Activated naive CD4-positive, alpha-beta T cell treated with anti-CD3 and anti-CD28 coated beads, Interleukin-2, amount 50 U/mL, for 24 hours (primary cell): Measurements from ENCODE around the gene RNF144A.

ENCODE experiments used
- H3K27ac Mint-ChIP-seq: one replicate; pipeline ENCODE4 v1.8.0; 2021; ENCODE audit warnings: mild to moderate bottlenecking, mixed read lengths
- H3K27me3 Mint-ChIP-seq: one replicate; pipeline ENCODE4 v1.8.0; 2021; ENCODE audit warnings: mixed read lengths
- H3K36me3 Mint-ChIP-seq: one replicate; pipeline ENCODE4 v1.8.0; 2021; ENCODE audit warnings: mixed read lengths
- H3K4me1 Mint-ChIP-seq: one replicate; pipeline ENCODE4 v1.8.0; 2021; ENCODE audit warnings: mixed read lengths
- H3K4me3 Mint-ChIP-seq: one replicate; pipeline ENCODE4 v1.8.0; 2021; ENCODE audit warnings: mild to moderate bottlenecking, mixed read lengths
- H3K9me3 Mint-ChIP-seq: one replicate; pipeline ENCODE4 v1.8.0; 2021; ENCODE audit warnings: mixed read lengths

Gene RNF144A

DNA sequence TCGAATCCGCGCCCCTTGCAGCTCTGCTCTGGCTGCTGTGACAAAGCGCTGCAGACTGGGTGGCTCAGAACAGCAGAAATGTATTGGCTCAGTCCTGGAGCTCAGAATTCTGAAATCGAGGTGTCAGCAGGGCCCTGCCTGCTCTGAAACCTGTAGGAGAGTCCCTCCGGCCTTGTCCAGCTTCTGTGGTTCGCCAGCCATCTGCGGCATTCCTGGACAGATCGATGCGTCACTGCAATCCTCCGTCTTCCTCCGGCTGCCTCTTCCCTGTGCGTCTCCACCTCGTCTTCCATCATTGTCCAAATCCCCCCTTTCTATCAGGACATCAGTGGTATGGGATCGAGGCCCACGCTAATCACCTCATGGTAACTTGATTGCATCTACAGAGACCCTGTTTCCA is 115.2 kb downstream of the RNF144A start:
- H3K27me3 Mint-ChIP-seq, result no peaks in the 10 kb centered on the region
- H3K4me3 Mint-ChIP-seq, result no peak overlapping the region
- H3K9me3 Mint-ChIP-seq, result no peaks in the 10 kb centered on the region
- H3K36me3 Mint-ChIP-seq, result peaks cover 16% of the 10 kb centered on the region
- H3K4me1 Mint-ChIP-seq, result peaks cover 17% of the 10 kb centered on the region
- H3K27ac Mint-ChIP-seq, result no peak overlapping the region

DNA sequence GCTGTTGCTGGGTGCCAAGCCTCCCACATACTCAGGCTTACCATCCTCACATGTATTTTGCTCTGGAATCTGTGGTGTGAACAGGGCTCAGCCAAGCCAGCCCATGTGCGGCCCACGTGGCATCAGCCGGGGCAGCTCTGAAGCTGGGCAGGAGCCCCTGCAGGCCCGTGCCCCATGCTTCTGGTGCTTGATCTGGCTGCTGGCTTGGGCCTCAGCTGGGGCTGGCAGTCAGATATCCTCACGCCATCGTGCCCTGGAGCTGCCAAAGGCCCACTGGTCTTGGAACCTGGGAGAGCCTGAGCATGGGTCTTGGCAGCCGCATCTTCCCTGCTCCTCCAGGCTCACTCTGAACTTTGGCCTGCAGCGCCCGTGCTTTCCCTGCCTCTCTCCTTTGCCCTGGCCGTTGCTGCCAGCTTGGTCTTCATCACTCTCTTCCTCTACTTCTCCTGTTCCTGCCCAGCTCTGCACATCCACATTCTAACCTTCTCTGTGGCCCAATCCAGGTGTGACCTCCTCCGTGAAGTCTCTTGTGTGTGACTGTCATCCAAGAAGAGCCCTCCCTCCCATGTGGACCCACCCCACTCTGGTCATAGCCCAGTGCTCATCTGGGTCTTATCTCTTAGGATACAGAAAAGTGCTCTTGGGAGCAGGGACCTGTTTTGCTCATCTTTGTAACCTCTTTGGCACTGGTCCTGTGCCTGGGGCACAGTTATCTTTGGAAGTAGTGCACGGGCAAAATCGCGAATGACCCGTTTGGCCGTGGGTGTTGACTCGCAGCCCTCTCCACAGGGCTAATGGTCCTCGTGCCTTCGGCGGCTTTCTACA is 116.1 kb downstream of the RNF144A start:
- no peak overlapping the region for H3K4me3 Mint-ChIP-seq
- peak overlapping the region; percentile 38 for H3K27ac Mint-ChIP-seq

DNA sequence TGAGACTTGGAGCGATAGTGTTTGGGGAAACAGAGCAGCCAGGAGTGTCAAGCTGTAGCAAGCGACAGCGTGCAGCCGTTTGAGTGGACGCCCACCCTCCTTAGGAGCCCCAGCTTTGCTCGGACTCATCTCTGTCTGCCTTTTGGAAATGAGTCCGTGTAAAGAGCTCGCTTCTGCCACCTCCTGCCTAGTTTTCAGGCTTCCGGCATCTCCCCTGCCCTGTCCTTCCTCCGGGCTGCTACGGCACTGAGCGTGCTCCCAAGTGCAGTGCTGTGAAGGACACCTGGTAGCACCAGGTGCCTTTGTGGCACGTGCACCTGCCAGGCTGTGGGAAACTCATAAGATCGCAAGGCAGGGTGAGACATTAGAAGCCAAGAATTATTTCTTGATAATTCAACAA is 117.1 kb downstream of the RNF144A start:
- no peaks in the 10 kb centered on the region for H3K27me3 Mint-ChIP-seq
- H3K9me3 Mint-ChIP-seq, result no peaks in the 10 kb centered on the region
- H3K4me1 Mint-ChIP-seq, result peaks cover 13% of the 10 kb centered on the region
- H3K27ac Mint-ChIP-seq, result no peak overlapping the region
- no peak overlapping the region for H3K4me3 Mint-ChIP-seq
- peaks cover 13% of the 10 kb centered on the region for H3K36me3 Mint-ChIP-seq

More for the DNA sequence above, 116.1 kb downstream of the RNF144A start:
- Mint-ChIP-seq H3K9me3 (no peaks in the 10 kb centered on the region), H3K27me3 (no peaks in the 10 kb centered on the region), H3K36me3 (peaks cover 16% of the 10 kb centered on the region), H3K4me1 (peaks cover 16% of the 10 kb centered on the region)

DNA sequence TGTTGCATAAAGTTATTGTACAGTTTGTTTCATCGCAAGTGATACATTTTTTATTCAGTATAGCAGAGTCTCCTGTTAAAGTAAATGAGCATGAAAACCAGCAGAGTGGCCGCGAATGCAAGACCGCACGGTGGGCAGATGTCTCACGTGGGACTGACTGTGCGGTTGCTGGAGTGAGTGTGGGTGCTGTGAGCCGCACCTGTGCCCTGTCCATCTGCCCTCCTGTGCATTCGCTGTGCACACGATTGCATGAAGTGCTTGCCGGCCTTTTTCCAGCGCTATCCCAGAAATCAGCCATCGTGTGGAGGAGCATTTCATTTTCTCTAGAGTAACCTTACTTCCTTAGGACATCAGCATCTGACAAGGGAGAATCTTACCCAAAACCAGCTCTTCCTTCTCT is 118.7 kb downstream of the RNF144A start:
- H3K4me1 Mint-ChIP-seq, result peaks cover 13% of the 10 kb centered on the region
- H3K9me3 Mint-ChIP-seq, result no peaks in the 10 kb centered on the region
- no peak overlapping the region for H3K4me3 Mint-ChIP-seq
- H3K36me3 Mint-ChIP-seq, result peaks cover 13% of the 10 kb centered on the region
- no peak overlapping the region for H3K27ac Mint-ChIP-seq
- no peaks in the 10 kb centered on the region for H3K27me3 Mint-ChIP-seq

DNA sequence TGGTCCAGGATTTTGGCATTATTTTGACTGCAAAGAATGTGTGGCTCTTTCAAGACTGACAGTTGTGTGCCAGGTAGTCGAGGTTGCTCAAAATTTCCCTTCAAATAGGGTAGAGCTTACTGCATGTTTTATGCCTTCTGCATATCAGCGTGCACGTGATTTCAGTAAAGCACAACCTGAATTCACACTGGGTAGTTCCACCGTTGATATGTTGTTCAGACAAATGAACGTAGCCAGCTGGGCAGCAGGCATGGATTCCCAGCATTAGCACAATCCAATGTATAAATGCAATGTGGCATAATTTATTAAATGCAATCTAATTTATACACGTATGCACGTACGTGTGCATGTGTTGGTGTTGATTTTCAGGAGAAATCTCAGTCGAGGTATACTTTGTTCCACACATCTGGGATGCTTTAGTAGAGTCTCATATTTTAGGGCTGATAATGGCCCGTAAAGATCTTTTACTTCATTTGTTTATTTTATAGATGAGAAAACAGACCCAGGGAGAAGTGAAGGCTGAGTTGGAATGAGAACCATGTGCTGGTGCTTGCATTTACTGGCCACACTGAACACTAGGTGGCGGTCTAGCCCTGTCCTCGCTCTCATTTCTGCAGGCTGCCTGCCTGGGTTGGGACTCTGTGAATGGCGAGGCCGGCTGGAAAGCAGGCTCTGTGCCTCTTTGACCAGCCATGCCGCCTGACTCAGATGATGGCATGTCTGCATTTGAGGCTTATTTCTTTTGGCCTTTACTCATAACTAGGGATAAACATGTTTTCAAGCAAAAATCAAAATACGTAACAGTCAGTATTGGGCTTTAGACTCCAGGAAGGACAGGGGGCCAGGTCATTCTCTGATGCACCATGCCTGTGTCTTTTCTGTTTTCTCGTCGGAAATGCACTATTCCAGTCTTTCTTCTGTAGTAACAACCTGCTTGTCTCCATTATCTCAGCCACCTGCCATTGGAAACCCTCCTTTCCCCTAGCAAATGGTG is 120.4 kb downstream of the RNF144A start:
- Mint-ChIP-seq H3K27me3 (no peaks in the 10 kb centered on the region), H3K27ac (peak overlapping the region; percentile 38), H3K9me3 (no peaks in the 10 kb centered on the region), H3K36me3 (peaks cover 11% of the 10 kb centered on the region), H3K4me3 (no peak overlapping the region), H3K4me1 (peaks cover under 1% of the 10 kb centered on the region)

DNA sequence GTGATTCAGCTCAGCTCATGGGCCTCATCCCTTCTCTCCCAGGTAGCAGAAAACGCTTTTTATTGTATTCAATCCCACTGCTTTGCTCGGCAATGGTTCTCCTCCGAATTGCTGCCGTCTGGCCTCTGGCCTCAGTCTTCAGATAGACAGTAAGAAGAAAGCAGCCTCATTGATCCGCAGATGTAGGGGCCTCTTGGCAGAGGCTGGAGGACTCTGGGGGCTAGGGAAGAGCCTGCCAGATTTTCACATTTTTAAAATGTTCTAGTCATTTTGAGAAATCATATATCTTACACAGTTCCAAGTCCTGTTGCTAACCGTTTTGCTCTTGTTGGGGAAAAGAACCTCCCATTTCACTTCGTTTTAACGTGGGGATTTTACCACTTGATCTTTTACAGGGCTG is 123.3 kb downstream of the RNF144A start:
- Mint-ChIP-seq H3K27me3 (no peaks in the 10 kb centered on the region), H3K4me1 (peaks cover 12% of the 10 kb centered on the region), H3K36me3 (peaks cover 5% of the 10 kb centered on the region), H3K9me3 (no peaks in the 10 kb centered on the region), H3K27ac (peak overlapping the region; percentile 39), H3K4me3 (no peak overlapping the region)

DNA sequence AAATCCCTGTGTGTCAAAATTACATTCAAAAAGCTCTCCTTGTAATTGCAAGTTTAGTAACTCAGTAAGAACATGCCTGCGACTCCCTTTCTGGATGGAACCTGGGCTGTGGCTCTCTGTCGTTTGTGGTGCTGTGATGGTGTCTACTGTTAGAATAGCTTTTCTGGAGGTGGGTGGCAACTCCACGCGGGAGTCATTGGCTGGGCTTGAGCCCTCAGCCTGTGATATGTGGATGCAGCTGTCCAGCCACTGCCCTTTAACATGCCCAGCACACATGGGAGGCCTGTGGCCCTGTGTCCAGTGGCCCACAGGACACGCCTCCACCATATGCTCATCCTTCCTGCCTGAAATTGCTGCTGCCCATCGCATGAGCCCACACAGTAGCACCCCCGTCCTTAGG is 124.2 kb downstream of the RNF144A start:
- H3K4me1 Mint-ChIP-seq, result peaks cover 18% of the 10 kb centered on the region
- H3K4me3 Mint-ChIP-seq, result no peak overlapping the region
- no peaks in the 10 kb centered on the region for H3K9me3 Mint-ChIP-seq
- peaks cover 7% of the 10 kb centered on the region for H3K36me3 Mint-ChIP-seq
- peak overlapping the region; percentile 51 for H3K27ac Mint-ChIP-seq
- no peaks in the 10 kb centered on the region for H3K27me3 Mint-ChIP-seq

DNA sequence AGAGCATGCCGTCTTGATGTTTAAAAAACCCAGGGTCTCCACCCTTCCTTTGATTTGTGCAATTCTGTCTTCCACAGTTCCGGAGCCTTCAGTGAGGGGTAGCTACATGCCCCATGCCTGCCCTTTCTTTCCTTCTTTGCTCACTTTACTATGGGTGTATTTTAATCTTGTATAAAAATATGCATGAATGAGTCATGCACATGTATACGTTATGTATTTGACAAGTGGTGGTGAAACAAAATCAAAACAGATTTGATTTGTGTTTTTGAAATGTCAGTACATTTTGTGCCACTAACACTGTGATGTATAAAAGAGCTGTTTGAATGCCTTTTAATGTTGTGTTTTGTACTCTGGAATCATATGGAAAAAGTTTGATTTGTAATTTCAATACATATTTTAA is 126.5 kb downstream of the RNF144A start:
- Mint-ChIP-seq H3K27ac (no peak overlapping the region), H3K9me3 (no peaks in the 10 kb centered on the region), H3K4me3 (no peak overlapping the region), H3K4me1 (peaks cover 30% of the 10 kb centered on the region), H3K27me3 (no peaks in the 10 kb centered on the region), H3K36me3 (peaks cover 6% of the 10 kb centered on the region)

DNA sequence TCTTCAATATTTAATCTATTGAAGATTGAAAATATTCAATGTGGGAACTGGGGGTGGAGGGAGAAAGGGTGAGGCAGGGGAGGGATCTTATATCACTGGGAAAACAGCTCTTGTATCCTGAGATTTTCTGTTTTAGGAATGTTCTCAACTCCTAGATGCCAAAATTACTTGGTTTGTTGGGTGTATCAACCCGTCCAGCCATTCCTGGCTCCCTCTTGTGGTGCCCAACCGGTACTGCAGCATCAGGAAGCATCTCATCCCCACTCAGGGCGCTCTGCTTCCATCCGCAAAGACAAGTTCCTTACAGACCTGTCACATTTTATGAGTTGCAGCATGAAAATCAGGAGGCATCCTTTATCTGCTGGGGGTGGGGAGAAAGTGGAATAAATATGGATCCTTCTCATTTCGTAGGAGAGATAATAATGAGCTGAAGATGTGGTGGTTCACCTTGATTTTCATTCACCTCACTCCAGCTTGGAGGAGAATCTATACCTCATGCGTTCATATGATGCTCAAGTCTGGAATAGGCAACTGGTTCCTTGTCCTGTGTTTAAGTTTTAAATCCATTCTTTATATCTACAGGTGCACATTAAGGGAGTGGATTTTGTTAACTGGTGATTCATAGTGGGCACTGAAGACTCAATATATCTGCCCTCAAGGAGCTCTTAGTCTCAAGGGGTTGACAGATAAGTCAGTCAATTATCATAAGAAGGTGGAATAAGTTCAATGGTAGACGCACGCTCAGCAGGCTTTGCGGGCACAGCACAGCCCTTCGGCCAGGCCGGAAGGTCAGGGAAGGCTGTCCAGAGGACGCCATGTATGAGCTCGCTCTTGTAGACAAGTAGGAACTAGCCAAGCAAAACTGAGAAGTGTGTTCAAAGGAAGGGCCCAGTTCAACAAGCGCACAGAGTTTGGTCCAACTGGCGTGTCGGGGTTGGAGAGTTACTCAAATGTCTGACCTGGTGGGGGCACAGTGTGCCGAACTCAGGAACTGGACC is 127.3 kb downstream of the RNF144A start:
- Mint-ChIP-seq H3K27ac (peak overlapping the region; percentile 51), H3K27me3 (no peaks in the 10 kb centered on the region), H3K4me1 (peaks cover 30% of the 10 kb centered on the region), H3K4me3 (no peak overlapping the region), H3K36me3 (peaks cover 8% of the 10 kb centered on the region), H3K9me3 (no peaks in the 10 kb centered on the region)

DNA sequence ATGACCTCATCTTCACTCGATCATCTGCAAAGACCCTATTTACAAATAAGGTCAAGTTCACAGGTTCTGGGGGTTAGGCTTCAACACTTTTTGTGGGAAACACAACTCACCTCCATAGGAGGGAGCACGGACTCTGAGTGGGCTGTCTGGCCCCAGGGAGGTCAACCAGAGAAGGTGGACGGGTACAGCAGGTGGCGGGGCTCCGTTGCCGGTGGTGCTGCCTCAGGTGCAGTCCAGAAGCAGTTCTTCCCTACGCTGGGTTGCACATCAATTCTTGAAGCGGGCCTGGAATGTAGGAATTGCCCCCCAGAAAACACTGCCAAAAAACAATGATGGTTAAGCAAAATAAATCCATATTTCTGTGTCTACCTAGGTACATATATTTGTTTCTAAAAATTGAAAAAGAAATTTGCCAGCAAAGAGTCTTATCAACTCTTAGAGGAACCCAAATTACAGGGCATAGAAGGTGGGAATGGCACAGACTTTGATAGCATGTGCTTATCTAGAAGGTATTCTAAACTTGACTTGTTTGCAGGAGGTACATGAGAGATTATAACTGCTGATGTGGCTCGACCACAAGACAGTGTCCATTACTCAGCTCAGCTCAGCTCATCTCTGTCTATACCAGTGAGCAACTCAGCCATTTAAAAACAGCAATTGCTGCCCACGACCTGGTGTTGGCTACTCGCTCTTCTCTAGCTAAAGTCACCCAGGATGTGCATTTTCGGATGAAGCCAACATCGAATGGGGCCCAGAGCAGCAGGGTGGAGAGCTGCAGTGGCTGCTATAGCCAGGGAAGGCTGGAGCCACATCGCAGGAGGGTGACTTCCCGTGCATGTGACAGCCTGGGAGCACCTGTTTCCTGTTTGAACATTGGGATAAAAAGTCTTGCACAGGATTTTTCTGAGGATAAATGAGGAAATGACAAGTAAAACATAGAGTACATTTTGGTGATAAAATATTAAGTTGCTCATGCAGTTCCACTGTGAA is 128.7 kb downstream of the RNF144A start:
- peaks cover 9% of the 10 kb centered on the region for H3K36me3 Mint-ChIP-seq
- H3K9me3 Mint-ChIP-seq, result no peaks in the 10 kb centered on the region
- peaks cover 30% of the 10 kb centered on the region for H3K4me1 Mint-ChIP-seq
- no peaks in the 10 kb centered on the region for H3K27me3 Mint-ChIP-seq
- H3K4me3 Mint-ChIP-seq, result no peak overlapping the region
- no peak overlapping the region for H3K27ac Mint-ChIP-seq

DNA sequence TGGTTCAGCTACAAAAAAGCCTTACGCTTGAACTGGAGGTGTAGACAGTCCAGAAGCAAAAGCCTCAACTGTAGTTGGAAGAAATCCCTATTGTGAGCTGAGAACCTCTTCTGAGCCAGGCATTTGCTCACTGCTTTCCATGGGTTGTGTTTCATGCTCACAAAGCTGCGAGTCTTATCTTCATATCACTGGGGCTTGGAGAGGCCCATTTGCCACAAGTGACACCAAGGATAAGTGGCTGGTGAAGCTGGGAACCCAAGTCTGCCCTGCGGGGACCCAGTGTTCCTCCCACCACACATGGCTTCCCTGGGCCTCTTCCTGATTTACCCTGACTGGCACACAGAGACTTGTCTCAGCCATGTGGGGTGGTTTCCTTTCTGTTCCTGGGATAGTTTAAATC is 130.4 kb downstream of the RNF144A start:
- peaks cover 8% of the 10 kb centered on the region for H3K36me3 Mint-ChIP-seq
- peak overlapping the region; percentile 12 for H3K27ac Mint-ChIP-seq
- no peaks in the 10 kb centered on the region for H3K27me3 Mint-ChIP-seq
- no peak overlapping the region for H3K4me3 Mint-ChIP-seq
- peaks cover 30% of the 10 kb centered on the region for H3K4me1 Mint-ChIP-seq
- H3K9me3 Mint-ChIP-seq, result no peaks in the 10 kb centered on the region

DNA sequence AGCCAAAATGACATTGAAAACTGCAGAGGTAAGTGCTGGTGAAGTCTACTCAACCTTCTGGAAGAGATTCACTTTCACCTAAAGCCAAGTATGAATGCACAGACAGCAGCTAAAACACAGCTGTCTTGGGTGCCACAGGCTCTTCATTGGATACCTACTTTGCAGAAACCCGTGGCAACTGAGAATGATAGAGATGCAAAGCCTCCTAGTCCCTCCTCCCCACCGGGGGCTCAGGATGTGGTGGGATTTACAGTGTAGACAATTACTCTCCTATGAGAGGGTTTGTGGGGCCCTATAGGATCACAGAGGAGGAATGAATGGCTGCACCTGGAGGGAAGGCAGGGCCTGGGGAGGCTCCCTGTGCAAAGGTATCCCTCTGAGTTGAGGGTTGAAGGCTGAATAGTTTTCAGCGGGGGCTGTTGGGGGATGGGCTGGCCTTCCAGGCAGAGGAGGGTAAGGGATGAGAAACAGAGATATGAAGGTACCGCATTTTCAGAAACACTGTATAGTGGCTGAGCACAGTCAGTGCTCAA is 131.6 kb downstream of the RNF144A start:
- Mint-ChIP-seq H3K36me3 (peaks cover 8% of the 10 kb centered on the region), H3K27ac (no peak overlapping the region), H3K9me3 (no peaks in the 10 kb centered on the region), H3K4me1 (peaks cover 28% of the 10 kb centered on the region), H3K4me3 (no peak overlapping the region), H3K27me3 (no peaks in the 10 kb centered on the region)

DNA sequence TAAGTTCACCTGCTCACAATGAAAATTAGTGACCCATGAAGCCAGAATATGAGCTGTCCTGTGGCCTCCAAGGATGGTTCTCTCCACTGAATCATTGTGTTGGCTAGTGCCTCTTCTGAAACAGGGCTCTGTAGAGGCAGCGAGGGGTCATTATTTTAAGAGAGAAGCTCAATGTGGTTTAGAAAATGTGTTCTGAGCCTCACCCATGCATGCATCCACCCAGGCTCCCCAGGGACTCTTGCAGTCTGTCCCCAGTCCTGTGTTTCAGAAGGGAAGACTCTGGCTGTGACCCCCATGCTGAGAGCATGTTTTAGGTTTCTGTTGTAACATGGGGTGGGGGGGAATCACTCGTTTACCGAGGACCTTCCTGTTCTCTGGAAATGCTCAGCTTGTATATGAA is 135.2 kb downstream of the RNF144A start:
- no peak overlapping the region for H3K4me3 Mint-ChIP-seq
- no peaks in the 10 kb centered on the region for H3K27me3 Mint-ChIP-seq
- H3K27ac Mint-ChIP-seq, result no peak overlapping the region
- H3K4me1 Mint-ChIP-seq, result peaks cover 6% of the 10 kb centered on the region
- H3K36me3 Mint-ChIP-seq, result peaks cover 4% of the 10 kb centered on the region
- H3K9me3 Mint-ChIP-seq, result no peaks in the 10 kb centered on the region
